HG03108 (cell line): ENCODE data around the gene SAXO1.

ENCODE experiments used
- ATAC-seq: cut with Tn5 transposase; IDR thresholded peaks from one replicate; pipeline ENCODE4 v1.9.1; 2021; ENCODE audit warnings: moderate library complexity; ENCODE audit not compliant: unreplicated experiment

SAXO1 gene

DNA sequence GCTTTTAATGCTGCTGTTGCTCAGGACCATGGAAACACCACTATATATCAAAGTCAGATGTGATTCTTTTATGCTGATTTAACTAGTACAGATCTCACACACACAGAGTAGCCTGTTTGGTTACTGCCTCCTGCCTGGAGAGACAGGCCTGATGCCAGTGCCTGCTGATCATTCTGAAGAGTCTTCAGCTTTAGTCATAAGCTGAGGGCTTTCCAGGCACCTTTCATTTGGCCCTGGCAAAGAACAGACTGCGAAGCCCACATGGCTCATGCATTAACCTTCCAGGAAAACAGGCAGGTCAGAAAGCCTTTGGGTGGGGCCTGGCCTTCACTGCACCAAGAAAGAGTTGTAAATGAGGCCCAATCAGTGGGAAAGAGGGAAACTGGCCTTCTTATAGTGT lies 144.7 kb downstream of the SAXO1 start:
- no peak for ATAC-seq

- ATAC-seq: no peak
These were observed 145.5 kb downstream of the SAXO1 start for GRCh38 chr9:18887546-18887945.

DNA sequence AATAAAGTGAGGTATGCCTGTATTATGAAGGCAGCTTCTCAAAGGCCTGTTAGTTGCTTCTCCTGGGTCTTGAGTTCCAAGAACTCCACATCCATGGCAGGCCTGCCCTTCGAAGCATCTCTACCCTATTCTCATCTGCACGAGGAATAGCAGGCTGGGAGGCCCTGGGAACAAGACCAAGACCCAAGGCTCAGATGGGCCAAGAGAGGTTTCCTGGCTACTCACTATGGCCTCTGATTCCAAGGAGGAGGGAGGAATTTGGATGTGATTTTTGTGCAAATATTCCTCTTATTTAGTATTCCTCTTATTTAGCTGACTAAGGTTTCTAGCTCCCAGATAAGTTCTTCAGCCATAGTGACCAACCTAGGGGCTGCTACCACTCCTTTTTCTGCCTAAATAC lies 151.3 kb downstream of the SAXO1 start:
- no peak for ATAC-seq

DNA sequence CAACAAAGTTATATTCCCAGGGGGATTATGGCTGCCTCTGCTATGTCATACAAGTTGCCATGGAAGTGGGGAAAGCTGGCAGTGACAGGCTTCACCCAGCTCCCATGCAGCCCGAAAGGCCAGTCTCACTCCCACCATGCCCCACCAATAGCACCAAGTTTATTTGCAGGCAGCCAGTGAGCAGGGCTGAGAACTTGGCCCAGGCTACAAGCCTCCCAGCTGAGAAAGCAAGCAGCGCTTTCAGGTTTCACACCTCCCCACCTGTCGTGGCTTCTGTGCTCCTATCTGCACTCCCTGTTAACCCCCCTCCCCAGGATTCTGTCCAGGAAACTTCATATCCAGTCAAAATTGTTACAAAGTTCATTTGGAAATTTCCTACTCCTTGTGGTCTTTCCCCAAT lies 155.0 kb downstream of the SAXO1 start:
- no peak for ATAC-seq
